NAMALWA (cell line): ENCODE results near the gene INA.
"Not testable (repeated sequence)": the region's sequence is repeated elsewhere in the genome, so short reads cannot be mapped to it uniquely, and the experiment has no call there.

Experiments used
- DNase-seq: peaks from one replicate; pipeline ENCODE4 v3.0.0-alpha.2; 2015; ENCODE audit warnings: low spot score

The INA gene

DNA sequence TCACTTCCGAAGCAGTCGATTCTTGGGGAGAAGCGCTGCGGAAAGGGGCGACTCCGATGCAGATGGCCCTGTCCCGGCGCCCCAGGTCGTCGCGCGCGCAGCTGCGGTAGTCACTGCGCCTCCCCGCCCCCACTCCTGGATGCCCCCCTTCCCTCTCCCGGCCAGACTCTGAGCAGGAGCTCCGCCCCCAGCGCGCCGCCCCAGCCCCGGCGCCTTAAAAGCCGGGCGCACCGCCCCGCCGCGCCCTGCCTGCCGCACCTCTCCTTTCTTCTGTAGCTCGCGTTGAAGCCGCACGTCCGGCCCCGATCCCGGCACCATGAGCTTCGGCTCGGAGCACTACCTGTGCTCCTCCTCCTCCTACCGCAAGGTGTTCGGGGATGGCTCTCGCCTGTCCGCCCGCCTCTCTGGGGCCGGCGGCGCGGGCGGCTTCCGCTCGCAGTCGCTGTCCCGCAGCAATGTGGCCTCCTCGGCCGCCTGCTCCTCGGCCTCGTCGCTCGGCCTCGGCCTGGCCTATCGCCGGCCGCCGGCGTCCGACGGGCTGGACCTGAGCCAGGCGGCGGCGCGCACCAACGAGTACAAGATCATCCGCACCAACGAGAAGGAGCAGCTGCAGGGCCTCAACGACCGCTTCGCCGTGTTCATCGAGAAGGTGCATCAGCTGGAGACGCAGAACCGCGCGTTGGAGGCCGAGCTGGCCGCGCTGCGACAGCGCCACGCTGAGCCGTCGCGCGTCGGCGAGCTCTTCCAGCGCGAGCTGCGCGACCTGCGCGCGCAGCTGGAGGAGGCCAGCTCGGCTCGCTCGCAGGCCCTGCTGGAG lies at the start of gene INA:
INA (plus strand) TSS at position 243 of the 817 bp plus-strand sequence; CDS start at position 317, 74 bp downstream.
- no peak for DNase-seq

DNA sequence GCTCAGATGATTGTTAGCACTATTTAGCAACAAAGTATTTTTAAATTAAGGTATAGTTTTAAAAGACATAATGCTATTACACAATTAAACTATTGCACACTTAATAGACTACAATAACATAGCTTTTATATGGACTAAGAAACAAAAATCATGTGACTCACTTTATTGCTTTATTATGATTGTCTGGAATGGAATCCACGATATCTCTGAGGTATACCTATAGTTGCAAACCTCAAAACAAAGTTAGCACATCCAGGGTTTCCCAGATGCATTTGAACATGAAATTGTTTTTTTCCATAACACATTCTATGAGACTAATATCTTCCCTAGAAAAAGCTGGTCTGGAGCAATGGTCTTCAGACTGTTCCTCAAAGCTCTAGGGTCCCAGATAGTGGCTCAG lies 49.5 kb upstream of the INA start:
- no peak for DNase-seq

DNA sequence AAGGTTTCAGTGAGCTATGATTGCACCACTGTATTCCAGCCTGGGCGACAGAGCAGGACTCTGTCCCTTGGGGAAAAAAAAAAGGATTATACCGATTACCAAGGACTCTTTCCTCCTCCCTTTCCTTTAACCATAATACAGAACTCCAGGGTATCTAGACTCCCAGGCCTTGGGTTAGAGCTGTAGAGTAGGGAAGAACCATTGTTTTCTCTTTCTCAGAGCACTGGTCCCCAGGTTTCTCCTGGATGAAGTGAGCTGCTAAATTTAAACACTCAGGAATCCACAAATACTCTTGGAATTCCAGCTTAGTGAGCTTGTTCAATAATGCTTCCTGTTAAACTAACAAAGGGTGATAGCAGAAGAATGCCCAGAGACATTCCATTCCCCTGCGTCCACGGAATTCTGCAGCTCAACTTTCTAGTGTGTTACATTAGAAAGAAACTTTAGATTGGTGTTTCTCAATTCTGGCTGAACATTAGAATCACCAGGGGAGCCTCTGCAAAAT lies 45.8 kb upstream of the INA start:
- DNase-seq = no peak

DNA sequence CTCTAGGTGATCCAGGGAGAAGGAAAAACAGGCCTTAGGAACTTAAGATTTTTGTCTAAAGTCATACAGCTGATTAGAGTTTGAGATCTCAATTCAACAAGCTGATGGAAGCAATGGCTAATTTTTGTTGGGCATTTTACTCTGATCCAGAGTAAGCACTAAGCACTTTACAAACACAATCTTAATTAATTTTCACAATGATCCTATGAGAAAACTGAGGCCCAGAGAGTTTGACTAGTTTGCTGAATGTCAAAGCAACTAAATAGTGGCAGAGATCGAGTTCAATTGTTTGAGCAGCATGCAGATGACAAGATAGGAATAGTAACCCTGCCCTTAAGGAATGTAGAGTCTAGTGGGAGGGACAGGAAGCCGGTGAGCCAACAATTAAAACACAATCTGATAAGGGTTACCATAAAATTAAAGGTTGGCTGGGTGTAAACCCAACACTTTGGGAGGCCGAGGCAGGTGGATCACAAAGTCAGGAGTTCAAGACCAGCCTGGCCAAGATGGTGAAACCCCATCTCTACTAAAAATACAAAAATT lies 44.7 kb upstream of the INA start:
- no peak for DNase-seq

DNA sequence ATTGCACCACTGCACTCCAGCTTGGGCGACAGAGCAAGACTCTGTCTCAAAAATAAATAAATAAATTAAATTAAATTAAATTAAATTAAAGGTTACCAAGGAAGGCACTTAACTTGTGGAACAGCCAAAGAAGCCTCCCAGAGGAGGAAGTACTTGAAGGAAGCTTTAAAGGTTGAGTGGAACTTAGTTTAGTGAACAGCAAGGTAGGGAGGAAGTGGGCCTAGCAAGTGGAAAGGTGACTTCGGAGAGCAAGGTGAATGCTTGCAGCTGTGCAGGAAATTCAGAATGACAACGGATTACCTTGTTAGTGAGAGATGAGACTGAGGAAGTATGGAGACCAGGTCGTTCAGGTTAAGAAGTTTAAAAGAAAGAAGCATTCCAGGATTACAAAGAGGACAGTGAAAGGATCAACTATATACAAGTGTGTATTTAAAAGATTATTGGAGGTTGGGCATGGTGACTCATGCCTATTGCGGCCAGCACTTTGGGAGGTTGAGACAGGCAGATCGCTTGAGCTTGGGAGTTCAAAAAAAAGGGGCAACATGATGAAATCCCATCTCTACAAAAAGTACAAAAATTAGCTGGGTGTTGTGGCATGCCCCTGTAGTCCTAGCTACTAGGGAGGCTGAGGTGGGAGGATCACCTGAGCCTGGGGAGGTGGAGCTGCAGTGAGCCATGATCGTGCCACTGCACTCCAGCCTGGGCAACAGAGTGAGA lies 44.0 kb upstream of the INA start:
- DNase-seq = no peak

DNA sequence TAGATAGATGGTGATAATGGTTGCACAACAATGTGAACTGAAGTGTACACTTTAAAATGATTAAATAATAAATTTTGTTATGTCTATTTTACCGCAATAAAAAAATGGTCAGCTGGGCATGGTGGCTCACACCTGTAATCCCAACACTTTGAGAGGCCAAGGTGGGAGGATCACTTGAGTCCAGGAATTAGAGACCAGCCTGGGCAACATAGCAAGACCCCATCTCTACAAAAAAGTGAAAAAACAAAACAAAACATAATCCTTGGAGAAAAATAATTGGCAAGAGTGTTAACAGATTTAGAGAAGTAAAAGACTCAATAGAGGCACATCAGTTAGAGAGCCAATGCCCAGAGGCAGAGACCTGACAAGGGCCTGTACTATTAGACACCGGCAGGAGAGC lies 41.2 kb upstream of the INA start:
- DNase-seq = no peak

DNA sequence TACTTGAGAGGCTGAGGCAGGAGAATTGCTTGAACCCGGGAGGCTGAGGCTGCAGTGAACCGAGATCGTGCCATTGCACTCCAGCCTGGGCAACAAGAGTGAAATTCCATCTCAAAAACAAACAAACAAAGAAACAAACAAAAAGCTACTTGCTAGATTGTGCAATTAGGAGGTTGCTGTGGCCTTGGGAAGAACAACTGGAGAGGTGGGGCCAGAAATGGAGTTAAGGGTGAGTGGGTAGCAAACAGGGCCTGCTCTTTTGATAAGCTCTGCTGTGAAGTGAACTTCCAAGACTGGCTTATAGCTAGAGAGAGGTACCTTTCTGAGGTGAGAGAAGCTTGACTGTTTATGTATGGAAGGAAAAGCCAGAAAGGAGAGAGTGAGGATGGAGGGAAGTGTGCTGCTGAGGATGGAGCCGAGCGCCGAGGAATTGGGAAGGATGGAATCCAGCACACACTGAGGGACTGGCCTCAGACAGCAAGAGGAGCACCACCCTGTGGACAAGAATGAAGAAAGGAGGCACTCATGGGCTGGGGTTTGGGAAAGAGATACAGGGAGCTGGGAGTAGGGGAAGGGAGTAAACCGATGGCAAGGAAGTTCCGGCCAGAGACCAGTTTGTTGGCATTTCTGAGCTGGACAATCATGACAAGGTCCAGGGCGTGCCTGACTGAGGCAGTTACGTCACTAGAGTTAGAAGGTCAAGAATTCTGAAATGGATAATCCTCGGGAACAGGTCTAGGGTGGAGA lies 38.3 kb upstream of the INA start:
- no peak for DNase-seq

DNA sequence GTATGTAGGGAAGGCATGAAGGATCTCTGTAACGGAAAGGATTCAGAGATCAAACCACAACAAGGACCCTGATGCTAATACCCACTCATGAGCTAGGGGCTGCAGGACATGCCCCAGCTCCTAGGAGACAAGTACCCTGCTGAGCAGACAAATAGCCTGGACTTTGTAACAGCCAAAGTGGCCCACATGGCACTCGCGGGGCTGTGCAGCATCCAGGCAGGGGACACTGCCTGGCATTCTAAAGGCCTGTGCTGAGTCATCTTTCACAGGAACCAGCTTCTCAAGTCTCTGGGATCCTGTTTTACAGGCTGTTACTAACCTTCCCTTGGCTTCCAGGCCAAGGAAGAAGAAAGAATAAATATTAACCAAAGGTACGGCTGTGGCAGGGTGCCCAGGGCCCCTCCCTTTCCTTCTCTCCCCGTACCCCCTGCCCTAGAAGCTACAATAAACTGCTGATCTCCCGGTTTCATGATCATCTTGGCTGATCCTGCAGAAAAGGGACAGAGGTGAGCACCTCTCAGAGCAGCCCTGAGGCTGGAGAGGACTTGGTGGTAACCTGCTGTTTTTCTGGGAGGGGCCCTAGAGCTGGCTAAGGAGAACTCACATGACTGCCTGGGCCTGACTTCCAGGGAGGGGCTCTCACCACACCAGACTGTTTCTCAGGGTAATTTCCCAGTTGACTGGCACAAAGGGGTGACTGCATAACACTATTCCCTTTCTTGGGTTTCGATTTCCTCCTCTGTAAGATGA lies 35.5 kb upstream of the INA start:
- DNase-seq = no peak

DNA sequence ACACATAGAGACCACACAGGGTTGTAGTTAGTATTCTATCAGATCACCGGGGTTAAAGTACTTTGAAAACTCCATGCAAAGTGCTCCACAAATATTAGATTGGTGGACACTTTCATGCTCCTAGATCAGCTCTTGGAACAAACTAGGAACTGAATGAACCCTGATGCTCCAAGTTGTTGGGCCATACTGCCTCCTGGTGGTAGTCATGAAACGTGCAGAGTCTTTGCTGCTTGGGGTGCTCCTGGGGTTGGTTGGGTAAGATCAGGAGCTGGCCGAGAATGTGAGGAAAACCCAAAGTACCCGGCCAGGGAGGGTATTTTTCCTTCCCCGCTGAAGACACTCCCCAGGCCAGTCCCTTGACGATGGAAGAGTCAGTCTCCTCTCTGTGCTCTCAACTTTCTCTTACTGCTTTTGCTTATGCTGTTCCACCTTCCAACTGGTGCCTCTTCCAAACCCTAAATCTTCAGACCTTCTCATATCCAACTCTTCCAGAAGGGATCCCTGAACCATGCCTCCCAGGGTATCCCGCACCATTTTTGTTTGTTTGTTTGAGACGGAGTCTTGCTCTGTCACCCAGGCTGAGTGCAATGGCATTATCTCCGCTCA lies 32.2 kb upstream of the INA start:
- peak; percentile 82 for DNase-seq

DNA sequence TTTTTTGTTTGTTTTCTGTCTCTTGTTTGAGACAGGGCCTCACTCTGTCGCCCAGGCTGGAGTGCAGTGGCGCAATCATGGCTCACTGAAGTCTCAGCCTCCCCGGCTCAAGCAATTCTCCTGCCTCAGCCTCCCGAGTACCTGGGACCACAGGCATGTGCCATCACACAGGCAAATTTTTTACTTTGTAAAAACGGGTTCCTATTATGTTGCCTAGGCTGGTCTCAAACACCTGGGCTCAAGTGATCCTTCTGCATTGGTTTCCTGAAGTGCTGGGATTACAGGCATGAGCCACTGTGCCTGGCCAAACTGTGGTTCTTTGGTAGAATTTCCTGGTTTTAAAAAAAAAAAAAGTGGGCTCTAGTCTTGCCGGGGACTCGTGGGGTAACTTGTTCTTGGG lies 31.4 kb upstream of the INA start, which contains the start of gene RPEL1:
RPEL1 (plus strand) TSS at position 301 of the 400 bp plus-strand sequence. CDS start 110 bp downstream, outside the sequence.
- DNase-seq = not testable (repeated sequence)

DNA sequence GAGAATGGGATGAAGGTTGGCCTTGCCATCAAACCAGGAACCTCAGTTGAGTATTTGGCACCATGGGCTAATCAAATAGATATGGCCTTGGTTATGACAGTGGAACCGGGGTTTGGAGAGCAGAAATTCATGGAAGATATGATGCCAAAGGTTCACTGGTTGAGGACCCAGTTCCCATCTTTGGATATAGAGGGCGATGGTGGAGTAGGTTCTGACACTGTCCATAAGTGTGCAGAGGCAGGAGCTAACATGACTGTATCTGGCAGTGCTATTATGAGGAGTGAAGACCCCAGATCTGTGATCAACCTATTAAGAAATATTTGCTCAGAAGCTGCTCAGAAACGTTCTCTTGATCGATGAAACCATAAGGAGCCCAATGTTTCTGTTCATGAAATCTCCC lies 30.6 kb upstream of the INA start:
- DNase-seq = no peak

DNA sequence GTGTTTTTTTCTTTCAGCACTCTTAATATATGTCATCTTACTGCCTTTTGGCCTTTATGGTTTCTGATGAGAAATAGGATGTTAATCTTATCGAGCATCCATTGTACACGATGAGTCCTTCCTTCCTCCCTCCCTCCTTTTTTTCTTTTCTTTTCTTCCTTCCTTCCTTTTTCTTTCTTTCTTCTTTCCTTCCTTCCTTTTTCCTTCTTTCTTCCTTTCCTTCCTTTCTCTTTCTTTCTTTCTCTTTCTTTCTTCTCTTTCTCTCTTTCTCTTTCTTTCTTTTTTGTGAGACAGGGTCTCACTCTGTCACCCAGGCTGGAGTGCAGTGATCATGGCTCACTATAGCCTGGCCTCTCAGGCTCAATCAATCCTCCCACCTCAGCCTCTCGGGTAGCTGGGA lies 22.8 kb upstream of the INA start:
- no peak for DNase-seq

DNA sequence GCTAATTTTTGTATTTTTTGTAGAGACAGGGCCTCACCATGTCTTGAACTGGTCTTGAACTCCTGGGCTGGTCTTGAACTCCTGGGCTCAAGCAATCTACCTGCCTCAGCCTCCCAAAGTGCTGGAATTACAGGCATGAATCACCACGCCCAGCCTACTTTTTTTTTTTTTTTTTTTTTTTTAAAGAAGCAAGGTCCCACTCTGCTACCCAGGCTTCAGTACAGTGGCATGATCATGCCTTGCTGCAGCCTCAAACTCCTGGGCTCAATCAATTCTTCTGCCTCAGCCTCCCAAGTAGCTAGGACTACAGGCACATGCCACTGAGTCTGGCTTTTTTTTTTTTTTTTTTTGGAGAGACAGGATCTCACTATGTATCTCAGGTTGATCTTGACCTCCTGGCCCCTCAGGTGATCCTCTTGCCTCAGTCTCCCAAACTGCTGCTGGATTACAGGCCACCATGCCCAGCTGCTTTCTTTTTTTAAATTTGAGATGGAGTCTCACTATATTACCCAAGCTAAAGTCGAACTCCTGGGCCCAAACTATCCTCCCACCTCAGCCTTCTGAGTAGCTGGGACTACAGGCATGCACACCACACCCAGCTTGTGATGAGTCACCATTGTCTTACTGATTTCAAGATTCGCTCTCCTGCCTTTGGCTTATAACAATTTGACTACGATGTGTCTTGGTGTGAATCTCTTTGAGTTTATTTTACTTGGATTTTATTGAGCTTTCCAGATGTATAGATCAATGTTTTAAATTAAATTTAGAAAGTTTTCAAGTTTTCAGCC lies 22.2 kb upstream of the INA start:
- DNase-seq = no peak

DNA sequence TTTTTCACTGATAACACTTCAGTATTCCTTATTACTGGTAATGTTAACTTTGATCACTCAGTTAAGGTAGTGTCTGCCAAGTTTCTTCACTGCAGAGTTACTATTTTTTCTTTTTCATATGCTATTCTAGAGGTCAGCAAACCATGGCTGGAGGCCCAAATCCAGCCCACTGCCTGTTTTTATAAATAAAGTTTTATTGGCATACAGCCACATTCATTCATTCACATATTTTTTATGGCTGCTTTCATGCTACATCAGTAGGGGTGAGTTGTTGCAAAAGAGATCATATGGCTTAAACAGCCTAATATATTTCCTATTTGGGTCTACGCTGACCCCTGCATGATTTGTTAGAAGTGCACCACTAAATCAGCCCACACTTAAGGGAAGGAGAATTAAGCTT lies 20.3 kb upstream of the INA start:
- no peak for DNase-seq

DNA sequence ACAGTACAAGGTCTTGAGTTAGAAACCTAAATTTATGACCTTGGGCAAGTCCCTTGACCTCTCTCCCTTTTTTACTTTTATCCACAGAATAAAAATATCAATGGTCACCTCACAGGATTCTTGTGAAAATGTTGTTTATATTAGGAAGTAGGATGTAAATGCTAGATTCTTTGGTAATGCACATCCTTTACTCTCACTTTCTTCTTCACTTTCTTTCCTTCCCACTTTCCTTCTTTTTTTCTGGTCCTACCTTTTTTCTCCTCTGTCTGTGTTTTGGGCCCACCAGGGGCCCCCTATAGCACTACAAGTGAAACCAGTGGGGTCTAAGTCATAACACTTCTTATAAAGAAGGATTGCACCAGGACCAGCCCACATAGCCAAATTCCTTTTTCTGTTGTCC lies 19.1 kb upstream of the INA start:
- no peak for DNase-seq

DNA sequence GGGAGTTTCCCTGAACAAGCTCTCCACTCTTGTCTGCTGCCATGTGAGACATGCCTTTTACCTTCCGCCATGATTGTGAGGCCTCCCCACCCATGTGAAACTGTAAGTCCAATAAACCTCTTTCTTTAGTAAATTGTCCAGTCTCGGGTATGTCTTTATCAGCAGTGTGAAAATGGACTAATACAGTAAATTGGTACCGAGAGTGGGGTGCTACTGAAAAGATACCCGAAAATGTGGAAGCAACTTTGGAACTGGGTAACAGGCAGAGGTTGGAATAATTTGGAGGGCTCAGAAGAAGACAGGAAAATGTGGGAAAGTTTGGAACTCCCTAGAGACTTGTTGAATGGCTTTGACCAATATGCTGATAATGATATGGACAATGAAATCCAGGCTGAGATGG lies 18.0 kb upstream of the INA start:
- not testable (repeated sequence) for DNase-seq

DNA sequence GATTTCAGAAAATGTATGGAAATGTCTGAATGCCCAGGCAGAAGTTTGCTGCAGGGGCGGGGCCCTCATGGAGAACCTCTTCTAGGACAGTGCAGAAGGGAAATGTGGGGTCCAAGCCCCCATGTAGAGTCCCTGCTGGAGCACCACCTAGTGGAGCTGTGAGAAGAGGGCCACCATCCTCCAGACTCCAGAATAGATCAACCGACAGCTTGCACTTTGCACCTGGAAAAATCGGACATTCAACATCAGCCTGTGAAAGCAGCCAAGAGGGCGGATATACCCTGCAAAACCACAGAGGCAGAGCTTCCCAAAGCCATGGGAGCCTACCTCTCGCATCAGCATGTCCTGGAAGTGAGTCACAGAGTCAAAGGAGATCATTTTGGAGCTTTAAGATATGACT lies 16.9 kb upstream of the INA start:
- DNase-seq = no peak

DNA sequence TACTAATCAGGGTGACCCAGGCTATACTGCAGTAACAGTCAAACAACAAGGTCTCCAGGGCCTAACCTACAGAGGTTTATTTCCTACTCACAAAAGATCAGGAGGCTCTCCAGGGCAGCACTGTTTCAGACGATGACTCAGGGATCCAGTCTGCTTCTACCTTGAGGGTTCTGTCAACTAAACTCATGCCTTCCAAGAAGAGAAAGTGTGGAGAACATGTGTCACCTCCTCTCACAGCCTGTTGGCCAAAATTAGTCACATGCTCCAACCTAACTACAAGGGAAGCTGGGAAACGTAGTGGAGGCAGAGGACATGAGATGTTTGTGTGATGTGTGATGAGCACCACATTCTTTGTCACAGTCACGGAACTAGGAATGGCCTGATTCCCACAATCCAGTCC lies 14.7 kb upstream of the INA start:
- DNase-seq = no peak

DNA sequence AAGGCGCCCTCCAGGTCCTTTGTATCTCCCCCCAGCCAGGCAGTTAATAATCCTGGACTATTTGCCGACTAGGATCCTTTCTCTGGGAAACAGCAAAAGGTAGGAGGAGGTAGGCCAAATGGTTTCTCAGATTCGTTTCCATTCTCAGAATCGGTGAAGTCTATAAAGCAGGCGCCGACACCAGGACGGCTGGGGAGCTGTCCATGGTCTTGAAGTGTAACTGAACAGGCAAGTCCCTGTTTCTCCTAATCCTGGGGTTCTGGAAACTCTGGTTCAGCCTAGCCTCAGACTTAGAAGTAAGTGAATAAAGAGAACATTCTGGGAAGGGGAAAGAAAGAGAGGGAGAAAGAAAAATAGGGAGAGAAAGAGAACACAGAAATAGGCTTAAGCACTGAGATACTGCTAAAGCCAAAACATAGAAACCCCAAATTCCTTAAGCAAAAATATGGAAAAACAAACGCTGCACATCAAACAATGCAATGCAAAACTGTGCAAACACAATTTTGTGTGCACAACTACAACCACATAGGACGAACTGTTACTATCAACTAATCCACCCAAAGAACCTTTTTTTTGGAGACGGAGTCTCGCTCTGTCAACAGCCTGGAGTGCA lies 11.1 kb upstream of the INA start:
- DNase-seq = peak; percentile 28

DNA sequence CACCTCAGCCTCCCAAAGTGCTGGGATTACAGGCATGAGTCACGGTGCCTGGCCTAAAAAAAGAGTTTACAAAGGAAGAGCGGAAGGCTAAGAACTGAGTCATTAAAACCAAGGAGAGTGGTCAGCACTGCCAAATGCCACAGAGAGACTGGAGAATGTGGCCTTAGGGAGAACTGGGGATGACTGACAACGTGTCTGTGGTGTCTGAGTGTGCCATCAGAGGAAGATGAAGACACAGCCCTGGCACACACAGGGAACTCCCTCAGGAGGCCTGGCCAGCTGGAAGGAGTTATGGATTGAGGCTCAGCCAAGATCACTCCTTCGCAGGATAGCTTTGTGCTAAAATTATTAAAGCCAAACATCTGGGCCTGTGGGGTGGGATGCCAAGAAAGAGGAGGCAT lies 3.9 kb upstream of the INA start:
- no peak for DNase-seq
